K562 (cell line): ENCODE data around the gene PRKAR2B. TPM values are rescaled to one million over a fixed set of nuclear protein-coding genes. Genes with fewer than 3 reads are reported as not detected.

ENCODE experiments used
- ATAC-seq: fragments of 200-7000 bp; cut with Tn5 transposase; 3 replicates; pipeline ENCODE4 v1.9.1; 2020; ENCODE audit warnings: moderate library complexity
- BruUV-seq: library from RNA; stranded (reverse); fragments of 400-500 nt; replicated peaks from 2 replicates; lab custom pipeline; 2021; lab: Mats Ljungman, UMichigan
- CTCF ChIA-PET: fragments of 300-600 bp; formaldehyde crosslinking; extraction: SDS; loops from one replicate; lab custom pipeline; 2021; ENCODE audit warnings: low intra/inter-chr PET ratio; lab: Yijun Ruan, JAX
- POLR2A ChIA-PET: fragments of 300-600, 350-650 bp; sonication (Branson Sonifier 250); formaldehyde crosslinking; extraction: SDS; loops from one replicate; lab custom pipeline; 2021; ENCODE audit warnings: antibody characterized with exemption, inconsistent platforms; lab: Yijun Ruan, JAX
- DNase-seq, 4 experiments: peaks; one replicate each; pipeline versions ENCODE4 v3.0.0 to v3.0.0-alpha.2; 2011 to 2018; ENCODE audit warnings: low spot score in 3 of 4, mixed read lengths in 3 of 4; ENCODE audit errors: extremely low read depth in 1 of 4
- FAIRE-seq: peaks from 2 replicates; lab custom pipeline; 2011; peaks lifted over from hg19 to GRCh38; lab: Jason Lieb, UNC
- H2AFZ ChIP-seq: 2 replicates; pipeline ENCODE4 v1.6.0; 2011; ENCODE audit warnings: low read depth, low read length, control low read depth, inconsistent platforms
- H3K27ac ChIP-seq: fragments of 200-600 bp; 3 replicates; pipeline ENCODE4 v1.8.0; 2011; ENCODE audit warnings: low read depth, mild to moderate bottlenecking, control low read depth, inconsistent platforms, low read length, moderate library complexity, mixed read lengths; ENCODE audit errors: extremely low read depth
- H3K27me3 ChIP-seq, 2 experiments: fragments of 300-600 bp in 1 of 2; 2 replicates in 1 of 2; 3 replicates in 1 of 2; pipeline versions ENCODE4 v1.6.0 to v1.8.0; 2011; ENCODE audit warnings: inconsistent platforms in 2 of 2, low read length in 2 of 2, mild to moderate bottlenecking in 1 of 2, mixed read lengths in 1 of 2, moderate library complexity in 1 of 2; ENCODE audit not compliant: control insufficient read depth in 2 of 2, insufficient read depth in 2 of 2
- H3K36me3 ChIP-seq: fragments of 300-600 bp; 3 replicates; pipeline ENCODE4 v1.8.0; 2011; ENCODE audit warnings: mild to moderate bottlenecking, low read length, inconsistent platforms; ENCODE audit not compliant: control insufficient read depth, insufficient read depth
- H3K4me1 ChIP-seq, 2 experiments: fragments of 200-600 bp in 1 of 2; replicated peaks in 1 of 2; 2 replicates in 1 of 2; 3 replicates in 1 of 2; pipeline versions ENCODE4 v1.5.1 to v1.8.0; 2011; ENCODE audit warnings: inconsistent platforms in 2 of 2, low read length in 2 of 2, mild to moderate bottlenecking in 1 of 2, mixed read lengths in 1 of 2, moderate library complexity in 1 of 2; ENCODE audit not compliant: control insufficient read depth in 2 of 2, insufficient read depth in 2 of 2
- H3K4me2 ChIP-seq: 2 replicates; pipeline ENCODE4 v1.6.1; 2011; ENCODE audit warnings: low read length, control low read depth, inconsistent platforms, mixed read lengths; ENCODE audit not compliant: insufficient read depth
- H3K4me3 ChIP-seq: fragments of 200-600 bp; sonication (generic), shearing (Covaris generic); 2 replicates; pipeline ENCODE4 v1.5.1; 2016; ENCODE audit warnings: control low read depth, inconsistent platforms
- H3K79me2 ChIP-seq: fragments of 200-600 bp; 3 replicates; pipeline ENCODE4 v1.8.0; 2011; ENCODE audit warnings: low read length, inconsistent platforms; ENCODE audit not compliant: control insufficient read depth, insufficient read depth
- H3K9ac ChIP-seq, 2 experiments: 2 replicates each; pipeline versions ENCODE4 v1.6.0 to v1.6.1; 2011; ENCODE audit warnings: low read depth in 2 of 2, low read length in 2 of 2, control low read depth in 1 of 2, inconsistent platforms in 1 of 2, mild to moderate bottlenecking in 1 of 2, mixed read lengths in 1 of 2; ENCODE audit not compliant: insufficient read depth in 1 of 2
- H3K9me1 ChIP-seq: one replicate; pipeline ENCODE4 v1.6.0; 2011; ENCODE audit warnings: inconsistent platforms, mild to moderate bottlenecking, low read length, moderate library complexity; ENCODE audit not compliant: control insufficient read depth, insufficient read depth
- H3K9me3 ChIP-seq: replicated peaks from 2 replicates; pipeline ENCODE4 v1.5.1; 2011; ENCODE audit warnings: low read depth, low read length, inconsistent platforms; ENCODE audit not compliant: control insufficient read depth, insufficient read depth
- H4K20me1 ChIP-seq: replicated peaks from 2 replicates; pipeline ENCODE4 v1.6.1; 2011; ENCODE audit warnings: low read length, inconsistent platforms, mixed read lengths; ENCODE audit not compliant: control insufficient read depth, insufficient read depth
- AFF1 ChIP-seq, 2 experiments: fragments of 450-650 bp; IDR thresholded peaks; 2 replicates each; pipeline ENCODE4 v1.6.1; 2018; ENCODE audit warnings: mild to moderate bottlenecking in 2 of 2, low read depth in 1 of 2; ENCODE audit not compliant: partially characterized antibody in 2 of 2
- ZNF316 ChIP-seq: fragments of 450-650 bp; IDR thresholded peaks from 2 replicates; pipeline ENCODE4 v1.6.1; 2016
- WGBS: fragments of 100-300 bp; shearing (Covaris generic); methylation state at CpG from one replicate; pipeline ENCODE4 v1.1.6; 2016; ENCODE audit warnings: low coverage, mixed read lengths; ENCODE audit not compliant: insufficient coverage; ENCODE audit errors: missing lambda C conversion rate; 5-methylcytosine and 5-hydroxymethylcytosine counted together
- in situ Hi-C: fragments of 300-500 bp; cut with MboI; formaldehyde crosslinking; loops from 4 replicates; pipeline ENCODE4 v1.15.0; 2018; ENCODE audit warnings: inconsistent platforms, mixed read lengths
- intact Hi-C: fragments of 100-400 bp; cut with micrococcal nuclease; formaldehyde crosslinking; loops from 2 replicates; pipeline ENCODE4 v1.14.2; 2022
- polyA plus RNA-seq, 8 experiments: library from polyadenylated mRNA; depleted of rRNA in 4 of 8; stranded (reverse) in 5 of 8; unstranded in 3 of 8; fragments of >200 nt; fragmentation: Nextera tagmentation in 2 of 8; fragmentation: Illumina TruSeq in 1 of 8; extraction: Ambion mirVana in 2 of 8; extraction: Trizol in 1 of 8; gene quantifications; 2 replicates each; pipeline versions ENCODE4 v1.2.1 to v1.2.3, GENCODE V29; 2011 to 2014; ENCODE audit warnings: inconsistent platforms in 1 of 8, missing spikeins in 1 of 8
- total RNA-seq, 7 experiments: library from RNA; depleted of rRNA in 6 of 7; stranded (reverse); fragments of >200 nt in 6 of 7; fragmentation: Illumina TruSeq in 2 of 7; extraction: Trizol in 2 of 7; gene quantifications; 2 replicates each; pipeline versions ENCODE4 v1.2.1 to v1.2.3, GENCODE V29; 2011 to 2021; ENCODE audit warnings: low replicate concordance in 1 of 7

PRKAR2B gene
- total and polyA plus RNA-seq, 9 of the 15 experiments (the other 6 are each of a cell fraction or from before 2014, with no cell fraction given) = 59.0 to 173 (median 129) TPM

GRCh38 chr7:107209565-107209964 is 165.1 kb downstream of the PRKAR2B start:
- Histone ChIP-seq H3K4me3 (no peak overlapping the region), H4K20me1 (no peaks in the 10 kb centered on the region), H2AFZ (no peak overlapping the region), H3K4me1 (peaks cover 4 to 9% of the 10 kb centered on the region in 2 experiments; a peak in 2 of 5 replicates), H3K79me2 (no peaks in the 10 kb centered on the region), H3K9me1 (no peaks in the 10 kb centered on the region), H3K27me3 (no peaks in the 10 kb centered on the region), H3K27ac (no peak overlapping the region), H3K4me2 (no peak overlapping the region), H3K36me3 (peaks cover 43% of the 10 kb centered on the region), H3K9me3 (peaks cover 9% of the 10 kb centered on the region; the same call in 1 of the 2 replicates), H3K9ac (no peak overlapping the region)
- BruUV-seq = no TSS peak
- DNase-seq (no peak), FAIRE-seq (no peak), ATAC-seq (no peak)
- intact Hi-C loops = loop anchor here (5.0 kb wide), 1 partner anchor 173 kb away; no protein-coding TSS in a partner anchor
- ChIA-PET CTCF (no interaction called here), POLR2A (interaction anchor here (0.6 to 1.9 kb wide), 6 partner anchors 11 to 283 kb away, joined by 3 to 7 read pairs (median 3); no protein-coding TSS in a partner anchor)
- no peak for TF ChIP-seq AFF1 (IDR thresholded peaks at IDR 0.05; ENCODE audit: low read depth in 1 of 2, partially characterized antibody in 2 of 2)
- 0 out of 2 replicates have a peak, but pooled peaks have one; percentile 31 for TF ChIP-seq ZNF316
- 96% methylated on average over 4 of the region's 4 CpGs for WGBS
- in situ Hi-C loops = loop anchor here (25.0 kb wide), 1 partner anchor 928 kb away; the partner anchor contains the start of gene LAMB4
